HG02943 (cell line): ENCODE results near the gene ZNF219.

Source experiments
- ATAC-seq: cut with Tn5 transposase; IDR thresholded peaks from one replicate; pipeline ENCODE4 v1.9.1; 2021; ENCODE audit warnings: mild to moderate bottlenecking, low read depth, moderate library complexity; ENCODE audit not compliant: unreplicated experiment

The ZNF219 gene

GRCh38 chr14:21102521-21103410 is 4.3 kb upstream of the ZNF219 start:
- ATAC-seq: no peak

- ATAC-seq: no peak
These were observed 3.5 kb upstream of the ZNF219 start for GRCh38 chr14:21101802-21102413.

GRCh38 chr14:21100931-21101330 is 2.5 kb upstream of the ZNF219 start, which contains the start of gene TMEM253:
TSS of gene TMEM253 (plus strand) at chr14:21101066. CDS start at chr14:21101344, 278 bp downstream.
- no peak for ATAC-seq

- no peak for ATAC-seq
These were observed 1.1 kb upstream of the ZNF219 start for GRCh38 chr14:21099596-21099985.

GRCh38 chr14:21098892-21099595 is 589 bp upstream of the ZNF219 start:
- ATAC-seq: no peak

GRCh38 chr14:21097636-21098075 is 799 bp downstream of the ZNF219 start:
- ATAC-seq: no peak

- no peak for ATAC-seq
These were observed 1.3 kb downstream of the ZNF219 start for GRCh38 chr14:21096978-21097635.

- ATAC-seq: no peak
These were observed 2.0 kb downstream of the ZNF219 start for GRCh38 chr14:21096438-21096837.

- ATAC-seq: no peak
These were observed 2.8 kb downstream of the ZNF219 start for GRCh38 chr14:21095430-21096205.

- ATAC-seq: no peak
These were observed 4.4 kb downstream of the ZNF219 start for GRCh38 chr14:21093769-21094681.

- no peak for ATAC-seq
These were observed 5.4 kb downstream of the ZNF219 start for GRCh38 chr14:21093018-21093417.

GRCh38 chr14:21092273-21093011 is 6.0 kb downstream of the ZNF219 start:
- peak; percentile 74 for ATAC-seq

GRCh38 chr14:21091821-21092272 is 6.6 kb downstream of the ZNF219 start:
- no peak for ATAC-seq

- no peak for ATAC-seq
These were observed 7.4 kb downstream of the ZNF219 start for GRCh38 chr14:21090940-21091663.

GRCh38 chr14:21090194-21090939 is 8.1 kb downstream of the ZNF219 start:
- no peak for ATAC-seq

- no peak for ATAC-seq
These were observed 8.6 kb downstream of the ZNF219 start for GRCh38 chr14:21089877-21090193.

- ATAC-seq: no peak
These were observed 9.2 kb downstream of the ZNF219 start for GRCh38 chr14:21089271-21089670.
